ENCODE results near the gene AXDND1. TPM values are rescaled to one million over a fixed set of nuclear protein-coding genes. Genes with fewer than 3 reads are reported as not detected.

The AXDND1 gene
- total RNA-seq, 1 donor from 2014 or later, result not detected

GRCh38 chr1:179337288-179337687 lies 28.5 kb upstream of the AXDND1 start:
- no peaks in the 10 kb centered on the region for H3K36me3 ChIP-seq (ENCODE audit: control insufficient read depth, insufficient read depth, low read length)

GRCh38 chr1:179337942-179338560 lies 27.7 kb upstream of the AXDND1 start:
- no peaks in the 10 kb centered on the region for H3K27me3 ChIP-seq (ENCODE audit: control insufficient read depth, insufficient read depth, low read length)
- no peak for FAIRE-seq
- TF ChIP-seq, protein P1, sequence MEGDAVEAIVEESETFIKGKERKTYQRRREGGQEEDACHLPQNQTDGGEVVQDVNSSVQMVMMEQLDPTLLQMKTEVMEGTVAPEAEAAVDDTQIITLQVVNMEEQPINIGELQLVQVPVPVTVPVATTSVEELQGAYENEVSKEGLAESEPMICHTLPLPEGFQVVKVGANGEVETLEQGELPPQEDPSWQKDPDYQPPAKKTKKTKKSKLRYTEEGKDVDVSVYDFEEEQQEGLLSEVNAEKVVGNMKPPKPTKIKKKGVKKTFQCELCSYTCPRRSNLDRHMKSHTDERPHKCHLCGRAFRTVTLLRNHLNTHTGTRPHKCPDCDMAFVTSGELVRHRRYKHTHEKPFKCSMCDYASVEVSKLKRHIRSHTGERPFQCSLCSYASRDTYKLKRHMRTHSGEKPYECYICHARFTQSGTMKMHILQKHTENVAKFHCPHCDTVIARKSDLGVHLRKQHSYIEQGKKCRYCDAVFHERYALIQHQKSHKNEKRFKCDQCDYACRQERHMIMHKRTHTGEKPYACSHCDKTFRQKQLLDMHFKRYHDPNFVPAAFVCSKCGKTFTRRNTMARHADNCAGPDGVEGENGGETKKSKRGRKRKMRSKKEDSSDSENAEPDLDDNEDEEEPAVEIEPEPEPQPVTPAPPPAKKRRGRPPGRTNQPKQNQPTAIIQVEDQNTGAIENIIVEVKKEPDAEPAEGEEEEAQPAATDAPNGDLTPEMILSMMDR (IDR thresholded peaks at IDR 0.05; ENCODE audit: insufficient read depth, low read length, severe bottlenecking), result no peak
- no peaks in the 10 kb centered on the region for H3K36me3 ChIP-seq (ENCODE audit: control insufficient read depth, insufficient read depth, low read length)
- H3K4me3 ChIP-seq (ENCODE audit: low read depth, low read length), result no peak overlapping the region
- no peak for DNase-seq (ENCODE audit: low read depth)

More at GRCh38 chr1:179337288-179337687, 28.5 kb upstream of the AXDND1 start:
- Histone ChIP-seq H3K4me3 (ENCODE audit: low read depth, low read length) (no peak overlapping the region), H3K27me3 (ENCODE audit: control insufficient read depth, insufficient read depth, low read length) (no peaks in the 10 kb centered on the region)
- FAIRE-seq, result no peak
- TF ChIP-seq, protein P1 (IDR thresholded peaks at IDR 0.05; ENCODE audit: insufficient read depth, low read length, severe bottlenecking), result no peak
- no peak for DNase-seq (ENCODE audit: low read depth)

- H3K27me3 ChIP-seq (ENCODE audit: control insufficient read depth, insufficient read depth, low read length), result no peaks in the 10 kb centered on the region
- DNase-seq (ENCODE audit: low read depth), result no peak
- FAIRE-seq, result no peak
- TF ChIP-seq, protein P1 (IDR thresholded peaks at IDR 0.05; ENCODE audit: insufficient read depth, low read length, severe bottlenecking), result no peak
- H3K4me3 ChIP-seq (ENCODE audit: low read depth, low read length), result no peak overlapping the region
- H3K36me3 ChIP-seq (ENCODE audit: control insufficient read depth, insufficient read depth, low read length), result peaks cover 1% of the 10 kb centered on the region
Observed at GRCh38 chr1:179340918-179341317, 24.9 kb upstream of the AXDND1 start.

GRCh38 chr1:179341943-179342547 lies 23.7 kb upstream of the AXDND1 start:
- Histone ChIP-seq H3K36me3 (ENCODE audit: control insufficient read depth, insufficient read depth, low read length) (peaks cover 1% of the 10 kb centered on the region), H3K27me3 (ENCODE audit: control insufficient read depth, insufficient read depth, low read length) (no peaks in the 10 kb centered on the region), H3K4me3 (ENCODE audit: low read depth, low read length) (no peak overlapping the region)
- no peak for FAIRE-seq
- DNase-seq (ENCODE audit: low read depth), result no peak
- TF ChIP-seq, protein P1 (IDR thresholded peaks at IDR 0.05; ENCODE audit: insufficient read depth, low read length, severe bottlenecking), result no peak

DNA sequence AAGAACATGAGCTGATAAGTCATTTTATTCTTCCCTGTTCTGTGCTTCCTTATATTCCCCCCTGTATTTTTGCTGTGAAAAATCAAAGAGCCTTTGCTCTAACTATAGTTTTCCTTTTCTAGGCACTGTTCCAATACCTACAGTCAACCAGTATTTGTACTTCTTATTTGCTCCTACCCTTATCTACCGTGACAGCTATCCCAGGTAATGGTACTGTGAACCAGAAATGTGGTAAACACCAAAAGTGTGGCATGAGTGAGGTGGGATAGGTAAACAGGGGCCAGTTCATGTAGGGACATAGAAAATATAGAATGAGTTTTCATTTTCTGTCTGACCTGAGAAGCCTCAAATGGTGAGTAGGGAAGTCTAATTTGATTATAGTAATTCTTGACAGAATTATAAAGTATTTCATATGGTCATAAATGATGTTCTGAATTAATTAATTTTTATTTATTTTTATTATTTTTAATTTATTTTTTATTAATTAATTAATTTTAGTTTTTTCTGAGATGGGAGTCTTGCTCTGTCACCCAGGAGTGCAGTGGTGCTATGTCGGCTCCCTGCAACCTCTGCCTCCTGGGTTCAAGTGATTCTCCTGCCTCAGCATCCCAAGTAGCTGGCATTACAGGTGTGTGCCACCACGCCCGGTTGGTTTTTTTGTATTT lies 22.9 kb upstream of the AXDND1 start:
- peaks cover 1% of the 10 kb centered on the region for H3K36me3 ChIP-seq (ENCODE audit: control insufficient read depth, insufficient read depth, low read length)
- no peak for FAIRE-seq
- TF ChIP-seq, protein P1 (IDR thresholded peaks at IDR 0.05; ENCODE audit: insufficient read depth, low read length, severe bottlenecking), result no peak
- no peaks in the 10 kb centered on the region for H3K27me3 ChIP-seq (ENCODE audit: control insufficient read depth, insufficient read depth, low read length)
- no peak for DNase-seq (ENCODE audit: low read depth)
- H3K4me3 ChIP-seq (ENCODE audit: low read depth, low read length), result no peak overlapping the region
